ENCODE measurements around the gene MSH3.

DNA sequence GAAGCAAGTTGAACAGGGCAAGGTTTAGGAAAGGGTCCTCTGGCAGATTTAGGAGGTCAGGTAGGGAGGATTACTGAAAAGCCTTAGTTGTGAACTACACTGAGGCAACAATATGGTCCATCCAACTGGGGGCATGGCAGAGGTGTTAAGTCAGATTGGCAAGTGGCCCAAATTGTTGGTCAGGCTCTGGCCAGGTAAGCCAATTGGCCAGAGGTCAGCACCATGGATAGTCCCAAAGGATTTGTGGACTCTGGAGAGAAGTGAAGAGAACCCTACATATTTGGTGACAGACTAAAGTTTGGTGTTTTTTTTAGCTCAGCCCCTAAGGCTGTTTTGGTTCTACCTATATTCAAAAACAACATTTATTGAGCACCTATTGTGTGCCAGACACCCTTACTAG lies 266.6 kb downstream of the MSH3 start:
- TF ChIP-seq MAX (IDR thresholded peaks at IDR 0.05; ENCODE audit: low read depth): no peak
- TF ChIP-seq, protein P1, sequence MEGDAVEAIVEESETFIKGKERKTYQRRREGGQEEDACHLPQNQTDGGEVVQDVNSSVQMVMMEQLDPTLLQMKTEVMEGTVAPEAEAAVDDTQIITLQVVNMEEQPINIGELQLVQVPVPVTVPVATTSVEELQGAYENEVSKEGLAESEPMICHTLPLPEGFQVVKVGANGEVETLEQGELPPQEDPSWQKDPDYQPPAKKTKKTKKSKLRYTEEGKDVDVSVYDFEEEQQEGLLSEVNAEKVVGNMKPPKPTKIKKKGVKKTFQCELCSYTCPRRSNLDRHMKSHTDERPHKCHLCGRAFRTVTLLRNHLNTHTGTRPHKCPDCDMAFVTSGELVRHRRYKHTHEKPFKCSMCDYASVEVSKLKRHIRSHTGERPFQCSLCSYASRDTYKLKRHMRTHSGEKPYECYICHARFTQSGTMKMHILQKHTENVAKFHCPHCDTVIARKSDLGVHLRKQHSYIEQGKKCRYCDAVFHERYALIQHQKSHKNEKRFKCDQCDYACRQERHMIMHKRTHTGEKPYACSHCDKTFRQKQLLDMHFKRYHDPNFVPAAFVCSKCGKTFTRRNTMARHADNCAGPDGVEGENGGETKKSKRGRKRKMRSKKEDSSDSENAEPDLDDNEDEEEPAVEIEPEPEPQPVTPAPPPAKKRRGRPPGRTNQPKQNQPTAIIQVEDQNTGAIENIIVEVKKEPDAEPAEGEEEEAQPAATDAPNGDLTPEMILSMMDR (IDR thresholded peaks at IDR 0.05): no peak
- no peak for TF ChIP-seq SIN3A (IDR thresholded peaks at IDR 0.05; ENCODE audit: borderline replicate concordance, low read depth, low read length)
- TF ChIP-seq EZH2phosphoT487 (IDR thresholded peaks at IDR 0.05; ENCODE audit: borderline replicate concordance, low read depth): no peak
- TF ChIP-seq FOXM1 (IDR thresholded peaks at IDR 0.05; ENCODE audit: low read depth): no peak
- TF ChIP-seq REST (IDR thresholded peaks at IDR 0.05; ENCODE audit: low read depth, low read length): peak; percentile 91
- TF ChIP-seq ZBTB33 (IDR thresholded peaks at IDR 0.05; ENCODE audit: borderline replicate concordance, low read depth): no peak
- TF ChIP-seq YY1 (IDR thresholded peaks at IDR 0.05; ENCODE audit: low read depth): no peak
- no peak for TF ChIP-seq EP300 (IDR thresholded peaks at IDR 0.05; ENCODE audit: borderline replicate concordance in 1 of 2, low read depth in 1 of 2, low read length in 1 of 2)
- TF ChIP-seq JUND (IDR thresholded peaks at IDR 0.05): no peak
